CD14-positive monocyte (primary cell): Measurements from ENCODE around the gene AKAP6. TPM values are rescaled to one million over a fixed set of nuclear protein-coding genes. Genes with fewer than 3 reads are reported as not detected.
"Not testable (repeated sequence)": the region's sequence is repeated elsewhere in the genome, so short reads cannot be mapped to it uniquely, and the experiment has no call there.

Experiments used
- DNase-seq, 3 donors: peaks; one replicate each; pipeline ENCODE4 v3.0.0-alpha.2; 2011 to 2022
- H2AFZ ChIP-seq: 2 replicates; pipeline ENCODE4 v1.6.0; 2012; ENCODE audit warnings: mild to moderate bottlenecking, low read depth, low read length, inconsistent platforms; ENCODE audit not compliant: insufficient read depth, poor library complexity, severe bottlenecking
- H3K27ac ChIP-seq, 2 donors: 1 replicate in 1 of 2; 2 replicates in 1 of 2; pipeline ENCODE4 v1.5.1; 2012 to 2013; ENCODE audit warnings: low read length in 2 of 2, control low read depth in 1 of 2, inconsistent platforms in 1 of 2, low read depth in 1 of 2, mild to moderate bottlenecking in 1 of 2
- H3K27me3 ChIP-seq, 2 donors: one replicate each; pipeline versions ENCODE4 v1.6.0 to v1.6.1; 2011 to 2013; ENCODE audit warnings: low read length in 2 of 2; ENCODE audit not compliant: control insufficient read depth in 2 of 2, insufficient read depth in 2 of 2
- H3K36me3 ChIP-seq, 2 donors: replicated peaks in 1 of 2; 1 replicate in 1 of 2; 2 replicates in 1 of 2; pipeline versions ENCODE4 v1.5.1 to v1.6.1; 2012 to 2013; ENCODE audit warnings: low read length in 2 of 2, control low read depth in 1 of 2, inconsistent platforms in 1 of 2, mild to moderate bottlenecking in 1 of 2; ENCODE audit not compliant: insufficient read depth in 2 of 2, control insufficient read depth in 1 of 2
- H3K4me1 ChIP-seq, 2 donors: 1 replicate in 1 of 2; 2 replicates in 1 of 2; pipeline versions ENCODE4 v1.5.1 to v1.6.1; 2012 to 2013; ENCODE audit warnings: low read length in 2 of 2, control low read depth in 1 of 2, inconsistent platforms in 1 of 2, mild to moderate bottlenecking in 1 of 2, moderate library complexity in 1 of 2; ENCODE audit not compliant: insufficient read depth in 2 of 2, control insufficient read depth in 1 of 2
- H3K4me2 ChIP-seq: replicated peaks from 2 replicates; pipeline ENCODE3; 2012; ENCODE audit warnings: low read length, moderate library complexity, mild to moderate bottlenecking; ENCODE audit not compliant: poor library complexity, severe bottlenecking; ENCODE audit errors: extremely low read depth
- H3K4me3 ChIP-seq, 3 experiments: fragments of 200-600 bp in 1 of 3; sonication (generic) in 1 of 3; replicated peaks in 1 of 3; 1 replicate in 2 of 3; 2 replicates in 1 of 3; pipeline ENCODE4 v1.5.1; 2011 to 2013; ENCODE audit warnings: low read length in 3 of 3, mild to moderate bottlenecking in 3 of 3, control low read depth in 2 of 3, low read depth in 2 of 3, inconsistent platforms in 1 of 3, moderate library complexity in 1 of 3
- H3K79me2 ChIP-seq: 2 replicates; pipeline ENCODE4 v1.6.0; 2012; ENCODE audit warnings: mild to moderate bottlenecking, control low read depth, inconsistent platforms, low read length, moderate library complexity; ENCODE audit not compliant: insufficient read depth
- H3K9ac ChIP-seq: 2 replicates; pipeline ENCODE4 v1.6.0; 2017; ENCODE audit warnings: low read length, mild to moderate bottlenecking; ENCODE audit not compliant: insufficient read depth, poor library complexity, severe bottlenecking
- H3K9me3 ChIP-seq, 2 donors: replicated peaks in 1 of 2; 1 replicate in 1 of 2; 2 replicates in 1 of 2; pipeline versions ENCODE4 v1.5.1 to v1.6.1; 2012 to 2013; ENCODE audit warnings: low read length in 2 of 2, control low read depth in 1 of 2; ENCODE audit not compliant: control insufficient read depth in 1 of 2, insufficient read depth in 1 of 2
- H4K20me1 ChIP-seq: 2 replicates; pipeline ENCODE4 v1.6.0; 2012; ENCODE audit warnings: mild to moderate bottlenecking, low read length, control low read depth, moderate library complexity; ENCODE audit not compliant: insufficient read depth
- H3K27ac Mint-ChIP-seq, 7 donors: one replicate each; pipeline ENCODE4 v1.8.0; 2020; ENCODE audit warnings: mild to moderate bottlenecking in 7 of 7, mixed read lengths in 7 of 7, moderate library complexity in 6 of 7, inconsistent platforms in 2 of 7
- H3K27me3 Mint-ChIP-seq, 3 donors: one replicate each; pipeline ENCODE4 v1.8.0; 2021 to 2022; ENCODE audit warnings: low read depth in 3 of 3, mild to moderate bottlenecking in 3 of 3, mixed read lengths in 3 of 3, moderate library complexity in 3 of 3, inconsistent platforms in 1 of 3
- H3K36me3 Mint-ChIP-seq, 2 donors: one replicate each; pipeline ENCODE4 v1.8.0; 2020; ENCODE audit warnings: mixed read lengths in 2 of 2, inconsistent platforms in 1 of 2, mild to moderate bottlenecking in 1 of 2
- H3K4me1 Mint-ChIP-seq: one replicate; pipeline ENCODE4 v1.8.0; 2020; ENCODE audit warnings: mild to moderate bottlenecking, mixed read lengths
- H3K4me3 Mint-ChIP-seq, 2 donors: one replicate each; pipeline ENCODE4 v1.8.0; 2020; ENCODE audit warnings: mild to moderate bottlenecking in 2 of 2, mixed read lengths in 2 of 2, moderate library complexity in 1 of 2
- H3K9me3 Mint-ChIP-seq, 7 donors: one replicate each; pipeline ENCODE4 v1.8.0; 2020 to 2022; ENCODE audit warnings: mixed read lengths in 7 of 7, mild to moderate bottlenecking in 6 of 7, moderate library complexity in 6 of 7, inconsistent platforms in 2 of 7
- WGBS: methylation state at CpG from one replicate; pipeline ENCODE4 v1.1.5; 2013; ENCODE audit warnings: missing lambda C conversion rate; ENCODE audit not compliant: insufficient coverage; 5-methylcytosine and 5-hydroxymethylcytosine counted together
- intact Hi-C, 2 donors: fragments of 100-400 bp; cut with micrococcal nuclease; formaldehyde crosslinking; loops; one replicate each; pipeline versions ENCODE4 v1.15.0 to v1.15.1; 2023
- polyA plus RNA-seq, 3 donors: library from polyadenylated mRNA; depleted of rRNA in 1 of 3; unstranded in 2 of 3; stranded (reverse) in 1 of 3; fragments of 300-500 nt in 2 of 3; fragments of >200 nt in 1 of 3; fragmentation: Illumina TruSeq in 2 of 3; gene quantifications; 1 replicate in 2 of 3; 2 replicates in 1 of 3; pipeline ENCODE4 v1.2.3, GENCODE V29; 2012 to 2021
- TF ChIP-seq, protein P1 (sequence below): fragments of 200-600 bp; IDR thresholded peaks from one replicate; pipeline ENCODE4 v1.8.0; 2022; ENCODE audit warnings: antibody characterized with exemption, mild to moderate bottlenecking

Gene AKAP6
- polyA plus RNA-seq, 3 donors = not detected

DNA sequence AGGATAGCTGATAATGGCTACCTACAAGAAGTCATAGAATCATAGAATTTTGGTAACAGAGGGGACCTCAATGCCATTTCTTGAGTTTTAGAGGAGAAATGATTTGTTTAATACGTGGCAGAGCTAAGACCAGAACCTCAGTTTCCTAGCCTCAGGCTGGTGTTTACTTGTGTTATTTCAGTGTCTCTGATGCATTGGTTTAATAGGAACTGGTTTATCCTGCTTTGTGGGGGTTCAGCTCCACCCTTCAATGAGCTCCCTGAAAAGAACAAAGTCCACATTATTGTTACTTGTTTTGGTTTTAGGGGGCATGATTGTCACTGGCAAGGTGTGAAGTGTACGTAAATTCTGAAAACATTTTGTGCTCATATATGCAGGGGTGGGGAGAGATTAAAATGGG, 55.4 kb downstream of the AKAP6 start:
- TF ChIP-seq, protein P1, sequence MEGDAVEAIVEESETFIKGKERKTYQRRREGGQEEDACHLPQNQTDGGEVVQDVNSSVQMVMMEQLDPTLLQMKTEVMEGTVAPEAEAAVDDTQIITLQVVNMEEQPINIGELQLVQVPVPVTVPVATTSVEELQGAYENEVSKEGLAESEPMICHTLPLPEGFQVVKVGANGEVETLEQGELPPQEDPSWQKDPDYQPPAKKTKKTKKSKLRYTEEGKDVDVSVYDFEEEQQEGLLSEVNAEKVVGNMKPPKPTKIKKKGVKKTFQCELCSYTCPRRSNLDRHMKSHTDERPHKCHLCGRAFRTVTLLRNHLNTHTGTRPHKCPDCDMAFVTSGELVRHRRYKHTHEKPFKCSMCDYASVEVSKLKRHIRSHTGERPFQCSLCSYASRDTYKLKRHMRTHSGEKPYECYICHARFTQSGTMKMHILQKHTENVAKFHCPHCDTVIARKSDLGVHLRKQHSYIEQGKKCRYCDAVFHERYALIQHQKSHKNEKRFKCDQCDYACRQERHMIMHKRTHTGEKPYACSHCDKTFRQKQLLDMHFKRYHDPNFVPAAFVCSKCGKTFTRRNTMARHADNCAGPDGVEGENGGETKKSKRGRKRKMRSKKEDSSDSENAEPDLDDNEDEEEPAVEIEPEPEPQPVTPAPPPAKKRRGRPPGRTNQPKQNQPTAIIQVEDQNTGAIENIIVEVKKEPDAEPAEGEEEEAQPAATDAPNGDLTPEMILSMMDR = no peak
- H3K9ac ChIP-seq = no peak overlapping the region
- no peak overlapping the region for H2AFZ ChIP-seq
- DNase-seq = no peak
- H3K9me3 Mint-ChIP-seq = peaks cover 0 to 7% (median 5%) of the 10 kb centered on the region in 7 donors
- no peak overlapping the region for H3K27ac Mint-ChIP-seq
- no peaks in the 10 kb centered on the region for H3K9me3 ChIP-seq
- H4K20me1 ChIP-seq = no peaks in the 10 kb centered on the region
- no peak overlapping the region for H3K4me3 Mint-ChIP-seq
- H3K27me3 ChIP-seq = no peaks in the 10 kb centered on the region
- H3K36me3 ChIP-seq = no peaks in the 10 kb centered on the region
- no peaks in the 10 kb centered on the region for H3K36me3 Mint-ChIP-seq
- H3K79me2 ChIP-seq = no peaks in the 10 kb centered on the region
- no peaks in the 10 kb centered on the region for H3K4me1 ChIP-seq
- 80% methylated on average over 2 of the region's 2 CpGs for WGBS
- no peak overlapping the region for H3K27ac ChIP-seq
- no peak overlapping the region for H3K4me2 ChIP-seq
- intact Hi-C loops = no loop called here
- H3K4me1 Mint-ChIP-seq = no peaks in the 10 kb centered on the region
- H3K27me3 Mint-ChIP-seq = no peaks in the 10 kb centered on the region
- H3K4me3 ChIP-seq = no peak overlapping the region

DNA sequence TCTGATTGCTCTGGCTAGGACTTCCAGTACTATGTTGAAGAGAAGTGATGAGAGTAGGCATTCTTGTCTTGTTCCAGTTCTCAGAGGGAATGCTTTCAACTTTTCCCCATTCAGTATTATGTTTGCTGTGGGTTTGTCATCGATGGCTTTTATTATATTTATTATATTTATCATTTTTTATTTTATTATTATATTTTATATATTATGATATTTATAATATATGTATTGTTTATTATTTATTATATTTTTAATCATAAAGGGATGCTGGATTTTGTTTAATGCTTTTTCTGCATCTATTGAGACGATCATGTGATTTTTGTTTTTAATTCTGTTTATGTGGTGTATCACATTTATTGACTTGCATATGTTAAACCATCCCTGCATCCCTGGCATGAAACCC, 58.2 kb downstream of the AKAP6 start:
- H3K36me3 Mint-ChIP-seq, H2AFZ ChIP-seq, H3K9me3 ChIP-seq, H3K4me2 ChIP-seq, H3K27me3 Mint-ChIP-seq, H3K36me3 ChIP-seq, H4K20me1 ChIP-seq, H3K9ac ChIP-seq, intact Hi-C loops, H3K4me1 Mint-ChIP-seq, H3K4me1 ChIP-seq, H3K27ac ChIP-seq, H3K27ac Mint-ChIP-seq, DNase-seq, H3K4me3 Mint-ChIP-seq, H3K27me3 ChIP-seq, H3K79me2 ChIP-seq, H3K4me3 ChIP-seq: not testable (repeated sequence)
- no CpG with 5 or more reads among the region's 2 CpGs for WGBS
- H3K9me3 Mint-ChIP-seq = peaks cover 3 to 13% (median 7%) of the 10 kb centered on the region in 7 donors
